Fibroblast of mammary gland (primary cell): ENCODE measurements around the gene WNT8A.

ENCODE experiments used
- DNase-seq: peaks from one replicate; pipeline ENCODE4 v3.0.0-alpha.2; 2010; ENCODE audit warnings: low read depth
- H3K4me3 ChIP-seq: 2 replicates; pipeline ENCODE4 v1.5.1; 2011; ENCODE audit warnings: low read depth, mild to moderate bottlenecking, low read length, moderate library complexity; ENCODE audit not compliant: control insufficient read depth
- TF ChIP-seq, protein P1 (sequence below): conservative IDR thresholded peaks from 2 replicates; pipeline ENCODE4 v1.5.1; 2011; ENCODE audit warnings: low read depth, low read length, inconsistent platforms; ENCODE audit not compliant: control insufficient read depth, insufficient read depth

WNT8A gene

DNA sequence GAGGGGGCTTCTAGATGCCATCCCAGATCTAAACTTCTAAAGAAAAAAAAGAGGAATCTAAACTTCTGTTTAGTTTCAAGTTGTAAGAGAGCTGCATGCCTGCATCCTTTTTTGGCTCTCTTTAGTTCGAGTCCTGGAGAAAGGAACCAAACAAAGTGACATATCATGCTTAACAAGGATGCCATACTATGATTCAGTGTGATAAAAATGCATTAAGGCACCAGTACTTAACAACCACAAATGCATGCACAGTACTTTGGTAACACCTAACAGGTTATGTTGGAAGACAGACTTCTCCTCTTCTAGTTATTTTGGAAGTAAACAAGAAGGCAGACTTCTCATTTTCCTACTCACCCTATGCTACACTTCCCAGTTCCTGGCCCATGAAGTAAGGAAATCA lies 28.1 kb downstream of the WNT8A start:
- TF ChIP-seq, protein P1, sequence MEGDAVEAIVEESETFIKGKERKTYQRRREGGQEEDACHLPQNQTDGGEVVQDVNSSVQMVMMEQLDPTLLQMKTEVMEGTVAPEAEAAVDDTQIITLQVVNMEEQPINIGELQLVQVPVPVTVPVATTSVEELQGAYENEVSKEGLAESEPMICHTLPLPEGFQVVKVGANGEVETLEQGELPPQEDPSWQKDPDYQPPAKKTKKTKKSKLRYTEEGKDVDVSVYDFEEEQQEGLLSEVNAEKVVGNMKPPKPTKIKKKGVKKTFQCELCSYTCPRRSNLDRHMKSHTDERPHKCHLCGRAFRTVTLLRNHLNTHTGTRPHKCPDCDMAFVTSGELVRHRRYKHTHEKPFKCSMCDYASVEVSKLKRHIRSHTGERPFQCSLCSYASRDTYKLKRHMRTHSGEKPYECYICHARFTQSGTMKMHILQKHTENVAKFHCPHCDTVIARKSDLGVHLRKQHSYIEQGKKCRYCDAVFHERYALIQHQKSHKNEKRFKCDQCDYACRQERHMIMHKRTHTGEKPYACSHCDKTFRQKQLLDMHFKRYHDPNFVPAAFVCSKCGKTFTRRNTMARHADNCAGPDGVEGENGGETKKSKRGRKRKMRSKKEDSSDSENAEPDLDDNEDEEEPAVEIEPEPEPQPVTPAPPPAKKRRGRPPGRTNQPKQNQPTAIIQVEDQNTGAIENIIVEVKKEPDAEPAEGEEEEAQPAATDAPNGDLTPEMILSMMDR, result no peak
- DNase-seq, result no peak

DNA sequence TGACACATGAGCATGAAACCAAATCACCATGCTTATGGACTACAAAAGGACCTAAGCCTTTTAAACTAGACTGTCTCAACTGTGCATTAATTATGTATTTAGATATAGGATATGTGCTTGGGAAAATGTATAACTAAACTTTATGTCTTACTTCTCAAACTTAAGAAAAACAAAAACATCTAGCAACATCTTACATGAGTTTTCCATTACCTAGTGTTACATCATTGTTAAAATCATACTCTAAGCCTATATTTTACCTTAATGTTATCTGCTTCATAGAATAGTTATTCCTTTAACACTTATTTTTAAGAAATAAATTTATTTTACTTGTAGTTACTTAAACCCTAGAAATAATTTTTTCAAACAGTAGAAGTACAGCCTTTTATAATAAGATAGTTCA lies 31.4 kb downstream of the WNT8A start:
- TF ChIP-seq, protein P1, result no peak
- no peak for DNase-seq

More for the DNA sequence above, 28.1 kb downstream of the WNT8A start:
- no peak overlapping the region for H3K4me3 ChIP-seq

DNA sequence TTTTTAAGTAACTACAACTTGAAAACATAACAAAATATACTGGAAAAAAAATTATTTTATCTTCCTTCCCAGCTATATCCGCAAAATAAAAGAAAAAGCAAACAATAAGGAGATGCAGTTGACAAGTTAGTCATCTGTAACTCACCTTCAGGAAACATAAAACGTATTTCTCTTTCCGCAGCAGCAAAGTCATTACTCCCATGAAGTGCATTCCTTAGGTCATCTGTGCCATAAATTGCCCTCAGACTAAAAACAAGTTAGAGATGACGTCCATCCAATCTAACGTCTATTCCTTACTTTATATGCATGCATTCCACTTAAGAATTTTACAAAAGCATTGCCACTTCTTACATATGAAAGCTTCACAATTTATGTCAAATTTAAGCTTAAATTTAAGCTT lies 44.5 kb downstream of the WNT8A start:
- no peak for DNase-seq
- TF ChIP-seq, protein P1, result no peak

More for the DNA sequence above, 31.4 kb downstream of the WNT8A start:
- no peak overlapping the region for H3K4me3 ChIP-seq

DNA sequence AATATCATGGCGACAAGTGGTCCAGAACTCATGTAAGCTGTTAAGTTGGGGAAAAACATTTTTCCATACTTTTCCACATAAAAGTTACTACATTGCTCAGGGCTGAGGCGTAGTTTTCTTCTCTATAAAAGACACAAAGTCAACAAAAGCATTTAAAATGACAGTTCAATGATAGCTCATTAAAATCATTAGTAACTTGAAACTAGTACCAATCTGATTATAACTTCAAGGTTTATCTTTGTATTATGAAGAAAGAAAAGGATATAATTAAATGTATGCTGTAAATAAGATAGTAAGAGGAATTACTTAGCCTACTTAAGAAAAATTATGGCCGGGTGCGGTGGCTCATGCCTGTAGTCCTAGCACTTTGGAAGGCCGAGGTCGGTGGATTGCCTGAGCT lies 45.5 kb downstream of the WNT8A start:
- TF ChIP-seq, protein P1, result no peak
- H3K4me3 ChIP-seq, result no peak overlapping the region
- DNase-seq, result no peak

More for the DNA sequence above, 44.5 kb downstream of the WNT8A start:
- H3K4me3 ChIP-seq, result no peak overlapping the region

DNA sequence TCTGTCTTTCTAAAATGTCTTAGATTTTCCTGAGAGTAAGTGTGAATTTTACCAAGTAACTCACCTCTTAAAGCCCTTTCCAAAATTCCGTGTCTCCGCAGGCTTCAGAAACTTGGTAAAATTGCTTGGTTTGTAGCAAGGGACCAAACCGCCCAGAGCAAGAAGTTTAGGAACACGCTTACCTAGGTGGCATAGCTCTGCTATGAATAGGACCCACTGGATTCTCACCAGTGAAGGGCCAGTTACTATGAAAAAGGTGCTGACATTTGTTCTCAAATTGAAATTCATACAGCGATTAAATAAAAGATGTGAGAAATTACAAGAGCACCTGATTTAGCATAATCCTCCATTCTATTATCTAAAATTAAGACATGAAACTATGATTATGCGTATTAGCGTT lies 48.7 kb downstream of the WNT8A start:
- TF ChIP-seq, protein P1, result no peak
- no peak for DNase-seq
- H3K4me3 ChIP-seq, result peak overlapping the region; percentile 50

DNA sequence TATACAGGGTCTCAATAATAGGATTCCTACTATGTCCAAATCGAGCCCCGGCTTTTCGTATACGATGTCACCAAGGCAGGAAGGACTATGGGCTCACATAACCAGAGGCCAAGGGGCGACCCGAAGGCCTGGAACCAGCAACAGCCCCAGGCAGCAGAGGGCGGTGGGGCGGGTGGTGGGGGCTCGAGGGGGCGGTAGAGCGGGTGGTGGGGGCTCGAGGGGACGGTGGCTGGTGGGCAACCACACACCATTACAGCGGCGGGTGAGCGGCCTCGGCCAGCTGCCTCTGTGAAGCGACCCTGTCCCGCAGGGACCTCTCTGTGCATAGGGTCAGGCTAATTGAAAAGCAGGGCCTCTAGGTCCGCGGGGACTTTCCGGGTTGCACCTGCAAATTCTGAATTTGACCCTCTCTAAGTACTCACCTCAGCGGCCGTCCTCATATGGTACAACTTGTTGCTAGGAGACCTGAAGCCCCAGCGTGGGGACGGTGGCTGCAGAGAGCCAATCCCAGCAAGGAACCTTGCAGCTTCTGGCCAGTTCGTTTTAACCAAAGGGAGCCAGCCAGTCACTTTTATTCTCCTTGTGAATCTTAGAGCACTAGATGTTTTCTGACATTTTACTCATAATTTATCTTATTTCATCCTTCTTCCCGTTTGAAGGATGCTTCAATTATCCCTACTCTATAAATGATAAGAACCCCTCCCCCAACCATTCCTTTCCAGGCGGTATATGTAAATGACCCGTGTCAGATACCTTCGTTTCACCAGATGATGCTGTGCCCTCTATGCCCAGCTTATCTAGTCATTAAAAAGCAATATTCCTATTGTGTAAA lies 55.3 kb downstream of the WNT8A start, which contains the start of gene NME5:
NME5 (minus strand) TSS at position 480 of the 832 bp plus-strand sequence. CDS start 648 bp downstream, outside the sequence.
- H3K4me3 ChIP-seq, result peak within 1 kb of the TSS; percentile 61
- TF ChIP-seq, protein P1, result no peak
- peak; percentile 61 for DNase-seq

DNA sequence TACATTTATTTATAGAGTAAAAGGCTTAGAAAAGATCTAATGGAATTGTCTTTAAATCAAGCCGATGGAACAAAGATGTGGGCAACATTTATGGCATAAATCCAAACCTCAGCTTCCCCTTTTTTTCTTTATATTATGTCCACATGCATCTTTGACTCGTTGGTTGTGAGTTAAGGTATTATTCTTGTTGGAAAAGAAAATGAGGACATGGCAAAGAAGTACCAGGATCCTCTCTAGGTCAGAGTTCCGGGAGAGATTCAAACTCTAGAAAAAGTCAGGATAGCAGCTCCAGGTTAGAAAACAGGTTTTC lies 55.9 kb downstream of the WNT8A start:
- TF ChIP-seq, protein P1, result no peak
- no peak for DNase-seq
- no peak overlapping the region for H3K4me3 ChIP-seq
